Stimulated activated CD4-positive, alpha-beta T cell treated with anti-CD3 and anti-CD28 coated beads, Interleukin-15, amount 100 ng/mL, for 48 hours (primary cell): Measurements from ENCODE around the gene NCOA4.
"Not testable (repeated sequence)": the region's sequence is repeated elsewhere in the genome, so short reads cannot be mapped to it uniquely, and the experiment has no call there.

Source experiments
- DNase-seq, 2 donors: peaks; one replicate each; pipeline ENCODE4 v3.0.0-alpha.2; 2020; ENCODE audit warnings: low read depth in 2 of 2

The NCOA4 gene

DNA sequence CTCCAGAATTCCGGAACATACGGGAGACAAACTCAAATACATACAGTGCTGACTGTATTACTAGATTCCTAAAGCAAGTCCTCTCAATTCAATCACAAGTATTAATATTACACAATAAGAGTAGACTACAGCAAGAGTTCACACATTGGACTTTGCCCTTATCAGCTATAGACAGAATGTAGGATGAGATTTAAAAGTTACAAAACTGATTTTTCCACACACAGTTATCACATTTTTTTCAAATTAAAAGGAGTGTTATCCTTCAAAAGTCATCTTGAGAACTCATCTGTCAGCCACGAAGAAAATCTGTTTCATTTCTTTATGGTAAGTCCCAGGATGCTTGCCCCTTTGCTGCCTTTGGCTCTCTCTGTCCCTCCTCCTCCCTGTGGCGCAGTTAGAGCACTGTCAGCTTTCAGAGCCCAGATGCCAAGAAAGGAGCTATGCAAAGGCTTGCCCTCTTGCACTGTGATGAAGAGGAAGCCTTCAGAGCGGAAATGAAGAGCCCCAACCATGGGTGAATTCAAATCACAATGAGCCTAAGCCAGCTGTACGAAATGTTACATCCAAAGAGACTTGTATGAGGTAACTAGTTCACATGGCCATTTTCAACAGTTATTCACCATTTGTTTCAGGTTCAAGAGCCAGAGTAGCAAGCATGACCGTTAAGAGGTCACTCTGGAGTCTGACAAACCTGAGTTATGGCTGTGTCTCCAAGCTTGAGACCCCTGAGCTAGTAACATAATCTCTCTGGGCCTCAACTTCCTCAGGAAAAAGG lies 10.7 kb downstream of the NCOA4 start:
- no peak for DNase-seq

DNA sequence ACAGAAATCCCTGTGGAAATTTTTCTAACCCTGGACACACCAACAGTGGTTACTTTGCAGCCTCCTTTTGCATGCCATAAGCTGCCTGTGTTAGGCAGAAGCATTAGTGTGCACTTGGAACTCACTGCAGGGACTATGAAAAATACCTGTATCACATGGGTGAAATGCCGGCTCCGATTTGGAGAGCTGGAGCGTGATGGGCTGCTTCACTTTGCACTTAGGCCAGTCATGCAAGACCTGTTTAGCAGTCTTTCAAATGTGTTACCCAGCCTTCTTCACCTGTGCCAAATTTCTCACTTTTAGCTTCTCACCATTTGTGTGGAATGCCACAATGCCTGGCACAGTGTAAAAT lies 11.3 kb downstream of the NCOA4 start:
- no peak for DNase-seq

DNA sequence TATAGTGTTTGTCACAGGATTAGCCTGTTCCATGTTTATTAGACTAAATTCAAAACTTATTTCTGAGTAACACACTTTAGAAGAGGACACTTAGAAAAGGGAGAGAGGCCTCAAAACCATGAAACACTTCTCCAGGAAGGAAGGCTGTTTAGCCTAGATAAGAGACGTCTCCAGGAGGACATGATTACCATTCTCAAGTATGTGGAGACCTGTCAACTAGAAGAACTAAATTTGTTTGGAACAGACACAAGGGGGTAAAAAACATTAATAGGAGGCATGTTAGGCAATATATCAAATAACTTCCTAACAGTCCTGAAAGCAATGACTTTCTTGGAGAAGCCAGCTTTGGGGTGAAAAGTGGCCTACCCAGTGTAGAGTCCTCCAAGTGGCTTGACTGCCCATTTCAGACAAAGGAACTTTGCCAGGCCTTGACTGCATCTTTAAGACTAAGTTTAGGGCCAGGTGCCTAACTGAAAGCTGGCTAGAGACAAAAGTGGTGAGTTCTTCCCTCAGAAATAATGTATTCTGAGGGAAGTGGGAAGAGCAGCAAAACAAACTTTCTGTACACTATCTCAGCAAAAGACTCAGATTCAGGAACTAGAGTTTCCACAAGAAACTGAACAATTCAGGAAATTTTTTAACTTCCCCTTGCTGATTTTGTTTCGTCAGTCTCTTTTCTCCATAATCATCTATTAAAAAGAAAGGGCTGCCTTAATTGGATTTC lies 11.8 kb downstream of the NCOA4 start:
- no peak for DNase-seq

DNA sequence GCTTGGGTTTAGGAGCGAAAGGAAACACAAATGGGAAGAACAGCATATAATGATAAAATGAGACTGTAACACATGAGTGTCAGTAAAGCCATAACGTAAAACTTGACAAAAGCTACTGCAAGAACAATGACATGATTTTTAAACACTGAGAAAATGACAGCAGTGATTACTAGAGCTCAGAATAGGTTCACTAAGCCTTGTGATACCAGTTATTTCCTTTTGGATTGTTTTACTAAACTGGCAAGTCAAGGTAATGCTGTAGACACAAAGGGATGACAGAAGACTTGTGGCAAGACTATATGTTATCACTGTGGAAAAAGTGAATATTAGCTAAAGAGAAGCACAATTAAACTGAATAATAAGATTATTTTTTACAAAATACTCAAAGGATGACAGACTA lies 12.7 kb downstream of the NCOA4 start:
- no peak for DNase-seq

DNA sequence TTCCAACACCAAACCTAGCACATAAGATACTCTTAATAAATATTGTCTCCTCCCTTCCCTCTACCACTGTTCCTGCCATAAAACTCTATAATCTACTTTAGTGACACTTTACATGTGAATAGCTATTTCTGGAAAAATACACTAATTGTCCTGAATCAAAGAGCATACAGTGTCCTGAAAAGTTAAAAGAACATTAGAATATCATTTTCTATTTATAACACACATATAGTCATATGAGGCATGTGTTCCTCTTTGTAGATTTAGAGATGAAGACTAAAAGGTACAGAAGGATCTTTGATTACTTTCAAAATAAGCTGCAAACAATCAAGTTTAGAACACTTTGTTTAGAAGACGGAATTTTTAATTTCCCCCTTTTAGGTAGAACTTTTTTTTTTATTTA lies 13.6 kb downstream of the NCOA4 start:
- no peak for DNase-seq

DNA sequence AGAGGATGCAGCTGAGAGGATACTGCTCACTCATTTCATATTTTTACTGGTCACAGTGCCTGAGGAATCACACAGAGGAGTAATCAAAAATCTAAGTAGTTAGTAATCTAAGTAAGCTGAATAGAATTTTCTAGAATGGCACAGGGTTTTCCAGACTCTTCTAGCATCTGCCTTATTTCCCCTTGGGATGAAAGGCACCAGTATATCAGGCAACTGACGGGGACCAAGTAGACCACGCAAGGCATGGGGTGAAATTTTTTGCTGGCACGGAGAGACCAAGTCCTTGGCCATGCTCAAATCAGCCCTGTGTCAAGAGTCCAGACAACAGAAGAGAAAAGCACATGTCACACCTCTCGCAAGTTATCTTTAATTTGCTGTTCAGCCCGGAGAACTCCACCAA lies 14.2 kb downstream of the NCOA4 start:
- DNase-seq: no peak

DNA sequence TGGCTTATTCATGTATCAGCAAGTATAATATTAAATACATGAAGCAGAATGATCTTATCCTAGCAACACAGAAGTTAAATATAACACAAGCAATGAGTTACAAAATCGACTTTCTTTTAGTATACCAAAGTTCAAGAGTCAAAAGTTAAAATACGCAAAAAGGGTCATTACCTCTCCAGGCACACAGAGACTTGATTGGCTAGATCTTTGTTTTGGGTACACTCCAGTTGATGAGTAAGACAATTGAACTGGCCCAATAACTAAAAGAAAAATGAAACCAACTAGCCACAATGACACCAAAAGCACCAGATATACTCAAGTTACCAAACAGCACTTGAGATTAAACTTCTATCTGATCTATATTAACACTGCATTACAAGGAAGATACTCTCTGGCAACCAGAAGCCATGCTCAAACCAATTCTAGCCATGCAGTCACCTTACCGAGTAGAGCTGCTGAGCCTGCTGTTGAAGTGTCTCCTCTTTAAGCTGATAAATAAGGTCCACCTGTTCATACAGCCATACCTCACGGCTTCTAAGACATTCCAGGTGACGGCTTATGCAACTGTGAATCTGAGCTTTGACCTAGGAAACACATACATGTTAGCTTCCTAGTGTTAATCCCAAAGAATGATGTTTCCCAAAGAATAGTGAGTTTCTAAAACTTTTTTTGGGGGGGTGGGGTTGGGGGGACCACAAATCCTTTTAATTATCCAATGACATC lies 15.6 kb downstream of the NCOA4 start:
- DNase-seq: no peak

DNA sequence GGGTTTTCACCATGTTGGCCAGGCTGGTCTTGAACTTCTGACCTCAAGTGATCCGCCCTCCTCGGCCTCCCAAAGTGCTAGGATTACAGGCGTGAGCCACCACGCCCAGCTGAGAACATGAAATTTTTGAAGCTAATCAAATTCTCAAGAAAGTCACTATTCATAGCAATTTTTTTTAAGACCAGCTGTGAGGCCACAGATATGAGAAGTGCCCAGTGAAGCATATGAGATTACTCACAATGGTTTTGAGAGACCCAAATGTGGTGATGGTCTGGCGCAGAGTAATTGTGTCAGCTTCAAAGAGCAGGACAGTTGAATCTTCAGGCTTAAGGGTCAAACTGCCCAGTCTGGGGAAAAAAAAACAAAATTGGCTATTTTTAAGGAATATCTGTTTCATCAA lies 16.2 kb downstream of the NCOA4 start:
- no peak for DNase-seq

DNA sequence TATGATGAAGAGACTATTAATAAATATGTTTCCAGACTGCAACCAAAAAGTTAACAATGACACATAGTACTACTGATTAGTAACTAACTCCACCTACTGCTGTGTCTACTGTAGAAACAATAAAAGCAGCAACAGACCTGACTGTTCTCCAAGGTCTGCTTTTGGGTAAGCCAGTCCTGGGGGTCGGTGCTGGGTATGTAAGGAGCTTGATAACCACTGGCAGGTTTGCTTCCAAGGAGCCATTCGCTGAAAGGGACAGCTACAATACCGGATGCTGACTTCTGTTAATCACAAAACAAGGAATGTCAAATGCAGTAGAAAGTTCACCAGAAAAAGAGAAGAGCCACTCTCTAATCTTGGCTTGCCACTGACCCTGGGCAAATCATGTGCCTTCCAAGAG lies 17.7 kb downstream of the NCOA4 start:
- DNase-seq: no peak

DNA sequence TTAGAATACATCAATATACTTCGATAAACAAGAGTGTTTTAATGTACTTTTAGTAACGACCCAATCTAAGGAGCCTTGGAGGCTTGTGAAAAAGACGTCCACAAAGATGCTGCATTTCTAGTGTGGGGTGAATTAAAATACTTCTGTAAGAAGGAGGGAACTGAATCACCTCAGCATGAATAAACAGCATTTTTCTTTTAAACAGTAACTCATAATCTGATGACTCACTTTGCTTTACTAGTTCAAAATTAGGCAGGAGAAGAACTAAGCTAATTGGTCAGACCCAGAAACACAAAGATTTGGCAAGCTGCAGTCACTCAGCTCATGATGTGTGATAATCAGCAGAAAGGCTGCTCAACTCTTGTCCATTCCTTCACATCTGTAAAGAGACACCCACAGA lies 24.2 kb downstream of the NCOA4 start:
- no peak for DNase-seq

DNA sequence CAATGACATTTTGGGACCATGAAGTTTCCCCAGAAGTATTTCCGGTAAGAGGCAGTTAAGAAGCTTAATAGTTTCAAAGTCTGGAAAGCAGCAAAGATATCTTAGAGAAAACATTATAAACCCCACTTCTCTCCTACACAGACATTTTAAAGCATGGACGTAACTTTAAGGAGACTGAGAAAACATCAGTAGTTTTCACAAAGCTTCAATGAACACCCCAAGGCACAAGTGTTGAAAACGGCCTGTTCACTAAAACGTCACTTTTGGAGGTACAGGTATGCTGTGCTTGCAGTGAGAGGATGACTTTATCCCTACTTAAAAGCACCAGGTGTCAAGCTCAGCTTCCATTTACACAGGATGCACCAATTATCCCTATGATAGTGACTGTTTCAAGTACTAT lies 25.0 kb downstream of the NCOA4 start:
- no peak for DNase-seq

DNA sequence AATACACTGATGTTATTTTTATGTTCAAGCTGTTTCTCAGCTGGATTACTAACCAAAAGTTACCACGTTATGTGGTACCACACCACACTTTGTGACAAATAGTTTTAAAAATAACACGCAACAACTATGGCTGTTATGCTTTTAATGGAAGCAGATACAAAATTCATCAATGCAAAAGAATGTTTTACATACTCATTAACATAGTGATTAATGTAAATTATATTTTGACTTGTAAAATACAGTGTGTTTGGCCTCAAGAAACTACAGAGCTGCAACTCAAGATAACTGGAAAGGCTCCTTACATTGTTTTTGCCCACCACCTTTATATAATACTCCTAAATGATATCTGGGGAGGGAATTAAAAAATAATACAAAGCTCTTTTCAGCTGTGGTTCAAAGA lies 25.5 kb downstream of the NCOA4 start:
- no peak for DNase-seq

DNA sequence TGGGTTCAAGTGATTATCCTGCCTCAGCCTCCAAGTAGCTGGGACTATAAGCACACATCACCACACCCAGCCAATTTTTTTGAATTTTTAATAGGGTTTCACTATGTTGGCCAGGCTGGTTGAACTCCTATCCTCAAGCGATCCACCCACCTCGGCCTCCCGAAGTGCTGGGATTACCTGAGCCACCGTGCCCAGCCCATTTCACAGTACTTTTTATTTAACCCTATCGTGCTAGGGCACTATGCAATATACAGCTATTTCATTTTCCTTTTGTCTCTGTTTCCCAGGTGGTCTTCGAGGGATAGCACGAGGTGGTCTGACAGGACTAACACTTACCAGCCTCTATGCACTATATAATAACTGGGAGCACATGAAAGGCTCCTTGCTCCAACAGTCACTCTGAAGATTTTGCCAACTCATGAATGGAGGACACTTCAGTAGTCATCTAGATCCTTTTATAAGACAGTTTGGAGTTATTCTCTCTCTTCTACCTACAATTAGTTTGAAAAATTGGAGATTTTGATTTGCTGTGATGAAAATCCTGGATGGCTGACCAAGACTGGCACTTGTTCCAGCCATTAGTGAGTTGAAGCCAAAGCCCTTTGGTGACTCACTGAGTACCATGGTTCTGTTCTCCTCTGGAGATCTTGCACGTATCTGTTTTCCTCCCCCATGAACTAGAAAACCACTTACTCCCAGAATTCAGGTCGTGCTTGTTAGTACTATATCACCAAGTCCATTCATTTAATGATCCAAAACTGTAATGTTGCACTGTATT lies 27.3 kb downstream of the NCOA4 start:
- no peak for DNase-seq

DNA sequence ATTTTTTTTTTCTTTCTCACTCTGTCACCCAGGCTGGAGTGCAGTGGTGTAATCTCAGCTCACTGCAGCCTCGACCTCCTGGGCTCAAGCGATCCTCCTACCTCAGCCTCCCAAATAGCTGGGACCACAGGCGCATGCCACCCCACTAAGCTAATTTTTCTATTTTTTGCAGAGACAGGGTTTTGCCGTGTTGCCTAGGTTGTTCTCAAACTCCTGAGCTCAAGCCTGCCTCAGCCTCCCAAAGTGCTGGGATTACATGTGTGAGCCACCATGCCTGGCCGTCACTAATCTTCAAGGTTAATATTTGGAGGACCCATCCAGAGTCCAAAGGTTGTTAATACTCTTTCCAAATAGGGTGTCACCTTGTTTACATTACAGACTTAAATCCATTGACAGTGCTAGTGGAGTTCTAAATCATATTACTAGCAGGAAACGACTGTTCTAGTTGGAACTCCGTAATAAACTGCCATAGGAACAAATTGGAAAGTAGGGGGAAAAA lies 28.2 kb downstream of the NCOA4 start:
- not testable (repeated sequence) for DNase-seq

DNA sequence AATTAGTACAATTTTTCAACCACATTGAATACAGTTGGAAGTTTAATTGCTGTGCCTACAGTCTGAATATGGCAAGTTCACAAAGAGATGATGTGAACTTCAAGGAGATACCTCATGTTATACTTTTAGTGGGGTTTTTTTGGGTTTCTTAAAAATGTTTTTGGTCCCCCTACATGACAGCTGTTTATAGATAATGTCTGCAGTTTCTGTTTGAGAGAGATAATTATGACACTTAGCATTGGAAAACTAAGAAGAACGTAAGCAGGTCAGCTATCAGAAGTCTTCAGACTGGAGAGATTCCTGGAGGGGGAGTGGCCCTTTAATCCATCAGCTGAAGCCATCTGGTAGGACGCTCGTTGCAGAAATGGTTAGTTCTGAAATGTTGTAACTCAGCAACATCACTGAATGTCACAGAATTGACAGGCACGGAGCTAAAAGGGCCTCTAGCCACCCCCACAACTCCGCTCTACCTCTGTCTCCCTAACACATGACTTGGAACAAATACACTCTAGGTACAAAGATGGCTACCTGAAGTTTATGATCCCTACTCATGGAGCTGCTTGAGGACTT lies 29.2 kb downstream of the NCOA4 start:
- no peak for DNase-seq

DNA sequence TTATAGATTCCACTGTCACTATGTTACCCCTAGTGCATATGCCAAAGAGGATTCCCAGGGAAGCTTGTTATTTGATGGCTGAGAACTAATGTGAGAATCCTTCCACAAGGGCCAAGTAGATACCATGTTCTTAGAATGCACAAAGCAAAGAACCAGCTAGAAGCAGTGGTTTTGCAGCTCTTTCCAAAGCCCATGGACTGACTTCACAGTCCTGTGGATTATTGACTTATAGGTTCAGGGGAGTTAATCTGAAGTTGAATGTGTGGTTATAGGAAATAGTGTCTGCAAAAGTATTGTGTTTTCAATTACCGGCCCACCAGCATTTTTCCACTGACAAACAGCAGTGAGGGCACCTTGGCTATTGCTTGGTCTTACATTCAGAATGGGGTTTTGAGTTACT lies 29.9 kb downstream of the NCOA4 start:
- DNase-seq: no peak

DNA sequence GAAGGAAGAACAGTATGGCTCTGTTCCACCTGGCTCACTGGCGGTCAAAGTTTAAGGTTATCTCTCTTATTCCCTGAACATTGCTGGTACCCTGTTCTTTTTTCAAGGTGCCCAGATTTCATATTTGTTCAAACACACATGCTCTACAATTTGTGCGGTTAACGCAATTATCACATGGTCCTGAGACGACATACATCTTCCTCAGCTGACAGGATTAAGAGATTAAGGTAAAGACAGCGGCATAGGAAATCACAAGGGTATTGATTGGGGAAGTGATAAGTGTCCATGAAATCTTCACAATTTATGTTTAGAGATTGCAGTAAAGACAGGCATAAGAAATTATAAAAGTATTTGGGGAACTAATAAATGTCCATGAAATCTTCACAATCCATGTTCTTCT lies 30.5 kb downstream of the NCOA4 start:
- DNase-seq: not testable (repeated sequence)

DNA sequence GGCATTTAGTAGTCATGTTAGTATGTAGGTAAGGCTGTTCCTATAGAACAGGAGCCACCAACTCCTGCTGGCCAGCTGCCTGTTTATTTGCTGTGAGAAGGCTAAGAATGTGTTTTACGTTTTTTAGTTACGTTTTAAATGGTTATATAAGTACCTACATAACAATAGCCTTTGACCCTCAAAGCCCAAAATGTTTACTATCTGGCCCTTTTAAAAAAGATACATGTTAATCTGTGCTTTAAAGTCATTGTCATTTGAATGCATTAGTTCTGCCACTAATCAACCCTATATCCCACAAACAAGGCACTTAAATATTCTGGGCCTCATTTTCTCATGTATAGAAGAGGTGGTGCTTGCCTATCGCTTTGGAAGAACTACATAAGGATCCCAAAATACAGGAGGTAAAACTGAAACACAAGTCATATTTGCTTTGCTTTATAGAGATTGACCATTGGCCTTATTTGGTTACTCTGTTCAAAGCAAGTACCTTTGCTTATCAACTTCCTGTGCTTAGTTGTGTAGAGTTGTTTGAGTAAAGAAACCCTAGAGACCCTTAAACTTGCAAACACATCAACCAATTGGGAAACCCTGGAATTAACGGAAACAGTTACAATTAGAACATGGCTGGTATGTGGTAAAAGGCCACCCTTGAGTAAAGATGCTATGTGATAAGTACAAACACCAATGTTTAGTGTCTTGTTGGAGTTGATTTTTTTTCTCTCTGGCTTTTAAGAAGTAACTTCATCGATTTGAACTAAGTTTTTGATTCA lies 32.2 kb downstream of the NCOA4 start:
- no peak for DNase-seq

DNA sequence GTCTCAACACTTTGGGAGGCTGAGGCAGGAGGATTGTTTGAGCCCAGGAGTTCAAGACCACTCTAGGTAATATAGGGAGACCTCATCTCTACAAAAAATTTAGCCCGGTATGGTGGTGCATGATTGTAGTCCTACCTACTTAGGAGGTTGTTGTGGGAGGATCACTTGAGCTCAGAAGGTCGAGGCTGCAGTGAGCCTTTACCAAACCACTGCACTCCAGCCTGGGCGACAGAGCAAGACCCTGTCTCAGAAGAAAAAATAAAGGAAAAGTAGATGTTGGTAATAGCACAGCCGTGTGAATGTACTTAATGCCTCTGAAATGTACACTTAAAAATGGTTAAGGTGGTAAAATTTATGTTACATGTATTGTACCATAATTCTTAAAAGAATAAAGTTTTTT lies 32.9 kb downstream of the NCOA4 start:
- no peak for DNase-seq

DNA sequence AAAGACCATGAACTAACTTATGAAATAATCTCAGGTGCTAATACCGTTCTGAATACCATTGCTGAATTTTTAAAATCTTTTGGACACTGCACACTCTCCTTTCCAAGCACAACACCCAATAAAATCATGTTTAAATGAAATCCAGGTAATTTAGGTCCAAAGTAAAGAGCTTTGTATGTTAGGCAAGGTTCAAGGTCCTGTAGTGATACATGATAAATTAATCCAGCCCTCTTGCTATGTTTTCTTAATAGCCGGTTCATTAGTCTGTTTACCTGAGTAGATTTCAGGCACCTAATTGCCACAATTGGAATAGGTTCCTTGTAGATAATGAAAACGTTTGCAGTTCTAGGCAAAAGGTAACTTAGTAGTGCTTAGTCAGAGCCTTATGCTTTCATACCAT lies 44.8 kb downstream of the NCOA4 start:
- DNase-seq: not testable (repeated sequence)

DNA sequence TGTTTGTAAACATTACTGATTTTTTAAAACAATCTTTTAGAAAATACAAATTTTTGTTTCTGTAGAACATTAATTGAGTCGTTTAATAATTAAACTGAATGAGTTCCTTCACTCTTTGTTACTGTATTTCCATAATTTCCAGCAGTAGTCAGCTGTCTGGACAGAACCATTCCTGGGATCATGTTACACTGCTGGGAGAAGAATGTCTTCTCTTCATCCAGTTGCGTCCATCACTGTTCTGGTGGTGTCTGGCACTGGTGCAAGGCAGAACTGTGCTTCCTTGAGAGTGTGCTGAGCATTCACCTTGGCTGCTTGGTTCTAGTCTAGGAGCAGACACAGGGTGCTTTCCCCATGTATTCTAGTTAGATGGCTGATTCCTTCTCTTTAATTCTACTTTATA lies 46.0 kb downstream of the NCOA4 start:
- DNase-seq: not testable (repeated sequence)
